Fibroblast of lung (primary cell): ENCODE results near the gene GNB4. TPM values are rescaled to one million over a fixed set of nuclear protein-coding genes. Genes with fewer than 3 reads are reported as not detected.

Experiments
- DNase-seq, 2 donors: peaks; one replicate each; pipeline versions ENCODE4 v3.0.0 to v3.0.0-alpha.2; 2010; ENCODE audit warnings: low read depth in 2 of 2
- H2AFZ ChIP-seq: 2 replicates; pipeline ENCODE4 v1.5.1; 2012; ENCODE audit warnings: low read length, control low read depth, inconsistent platforms
- H3K27ac ChIP-seq: 2 replicates; pipeline ENCODE4 v1.5.1; 2011; ENCODE audit warnings: low read length, control low read depth; ENCODE audit not compliant: insufficient read depth
- H3K27me3 ChIP-seq: 2 replicates; pipeline ENCODE4 v1.5.1; 2011; ENCODE audit warnings: mild to moderate bottlenecking, low read length; ENCODE audit not compliant: control insufficient read depth, insufficient read depth
- H3K36me3 ChIP-seq: 2 replicates; pipeline ENCODE4 v1.5.1; 2011; ENCODE audit warnings: low read length; ENCODE audit not compliant: control insufficient read depth, insufficient read depth
- H3K4me1 ChIP-seq: 2 replicates; pipeline ENCODE4 v1.5.1; 2011; ENCODE audit warnings: low read length; ENCODE audit not compliant: control insufficient read depth, insufficient read depth; ENCODE audit errors: extremely low read depth
- H3K4me2 ChIP-seq: 2 replicates; pipeline ENCODE4 v1.5.1; 2011; ENCODE audit warnings: low read length, control low read depth; ENCODE audit not compliant: insufficient read depth; ENCODE audit errors: extremely low read depth
- H3K4me3 ChIP-seq, 4 experiments: fragments of 200-600 bp in 1 of 4; sonication (generic) in 1 of 4; replicated peaks in 1 of 4; 2 replicates each; pipeline ENCODE4 v1.5.1; 2011 to 2016; ENCODE audit warnings: low read length in 4 of 4, low read depth in 3 of 4, mild to moderate bottlenecking in 3 of 4, control low read depth in 2 of 4, inconsistent platforms in 1 of 4, mixed read lengths in 1 of 4; ENCODE audit not compliant: insufficient read depth in 1 of 4; ENCODE audit errors: control extremely low read depth in 1 of 4
- H3K79me2 ChIP-seq: 2 replicates; pipeline ENCODE4 v1.5.1; 2012; ENCODE audit warnings: mild to moderate bottlenecking, low read length, inconsistent platforms; ENCODE audit not compliant: control insufficient read depth, insufficient read depth
- H3K9ac ChIP-seq: 2 replicates; pipeline ENCODE4 v1.5.1; 2011; ENCODE audit warnings: mild to moderate bottlenecking, low read length, control low read depth; ENCODE audit not compliant: insufficient read depth
- H3K9me3 ChIP-seq: 2 replicates; pipeline ENCODE4 v1.5.1; 2012; ENCODE audit warnings: low read depth, low read length; ENCODE audit not compliant: control insufficient read depth, insufficient read depth
- H4K20me1 ChIP-seq: 2 replicates; pipeline ENCODE4 v1.5.1; 2011; ENCODE audit warnings: low read length; ENCODE audit not compliant: control insufficient read depth, insufficient read depth; ENCODE audit errors: extremely low read depth
- CTCF ChIP-seq, 2 donors: IDR thresholded peaks in 1 of 2; conservative IDR thresholded peaks in 1 of 2; 1 replicate in 1 of 2; 2 replicates in 1 of 2; pipeline ENCODE4 v1.5.1; 2011 to 2012; ENCODE audit warnings: low read length in 2 of 2, control low read depth in 1 of 2, inconsistent platforms in 1 of 2, low read depth in 1 of 2, mild to moderate bottlenecking in 1 of 2
- EZH2 ChIP-seq: IDR thresholded peaks from 2 replicates; pipeline ENCODE4 v1.5.1; 2012; ENCODE audit warnings: low read length, control low read depth, mild to moderate bottlenecking; ENCODE audit errors: missing control alignments
- polyA plus RNA-seq, 2 donors: library from polyadenylated mRNA; depleted of rRNA in 1 of 2; stranded (reverse) in 1 of 2; unstranded in 1 of 2; fragments of >200 nt; gene quantifications; 2 replicates each; pipeline ENCODE4 v1.2.1, GENCODE V29; 2011 to 2012; ENCODE audit warnings: missing spikeins in 1 of 2
- total RNA-seq: library from RNA; depleted of rRNA; stranded (reverse); fragments of >200 nt; gene quantifications from 2 replicates; pipeline ENCODE4 v1.2.1, GENCODE V29; 2014

The GNB4 gene
- total and polyA plus RNA-seq, 2 donors (not counting 1 experiment from before 2014, with no cell fraction given) = 55.7 to 83.1 TPM

GRCh38 chr3:179428876-179429548, 22.3 kb downstream of the GNB4 start:
- Histone ChIP-seq H3K79me2 (peaks cover 62% of the 10 kb centered on the region), H3K27me3 (no peaks in the 10 kb centered on the region), H3K36me3 (no peaks in the 10 kb centered on the region), H3K9me3 (no peaks in the 10 kb centered on the region), H2AFZ (no peak overlapping the region), H3K9ac (no peak overlapping the region), H3K27ac (no peak overlapping the region), H3K4me3 (no peak overlapping the region), H3K4me2 (no peak overlapping the region), H3K4me1 (no peaks in the 10 kb centered on the region), H4K20me1 (peaks cover 2% of the 10 kb centered on the region)
- DNase-seq = no peak
- no peak for TF ChIP-seq EZH2

GRCh38 chr3:179425075-179425474, 26.2 kb downstream of the GNB4 start:
- no peak overlapping the region for H2AFZ ChIP-seq
- peaks cover 4% of the 10 kb centered on the region for H3K36me3 ChIP-seq
- no peaks in the 10 kb centered on the region for H3K27me3 ChIP-seq
- H4K20me1 ChIP-seq = peaks cover 2% of the 10 kb centered on the region
- no peak for DNase-seq
- no peak overlapping the region for H3K9ac ChIP-seq
- H3K4me3 ChIP-seq = no peak overlapping the region
- TF ChIP-seq CTCF (conservative IDR thresholded peaks at IDR 0.05 in 1 of 2, IDR thresholded peaks at IDR 0.05 in 1 of 2; ENCODE audit: low read depth in 1 of 2, low read length in 2 of 2) (no peak), EZH2 (no peak)
- peaks cover 26% of the 10 kb centered on the region for H3K79me2 ChIP-seq
- H3K9me3 ChIP-seq = no peaks in the 10 kb centered on the region
- no peaks in the 10 kb centered on the region for H3K4me1 ChIP-seq
- H3K27ac ChIP-seq = no peak overlapping the region
- H3K4me2 ChIP-seq = no peak overlapping the region

GRCh38 chr3:179421500-179421899, 29.8 kb downstream of the GNB4 start:
- H3K4me2 ChIP-seq = no peak overlapping the region
- no peak overlapping the region for H3K4me3 ChIP-seq
- peak; percentile 22 to 72 for DNase-seq
- H3K4me1 ChIP-seq = no peaks in the 10 kb centered on the region
- H4K20me1 ChIP-seq = no peaks in the 10 kb centered on the region
- H3K27ac ChIP-seq = no peak overlapping the region
- TF ChIP-seq EZH2 (no peak), CTCF (conservative IDR thresholded peaks at IDR 0.05 in 1 of 2, IDR thresholded peaks at IDR 0.05 in 1 of 2; ENCODE audit: low read depth in 1 of 2, low read length in 2 of 2) (peak; percentile 62 to 70)
- H3K36me3 ChIP-seq = peaks cover 6% of the 10 kb centered on the region
- no peak overlapping the region for H2AFZ ChIP-seq
- H3K9ac ChIP-seq = no peak overlapping the region
- H3K9me3 ChIP-seq = no peaks in the 10 kb centered on the region
- no peaks in the 10 kb centered on the region for H3K79me2 ChIP-seq
- no peaks in the 10 kb centered on the region for H3K27me3 ChIP-seq
